GM12892 (cell line): ENCODE results near the gene PDRG1. TPM values are rescaled to one million over a fixed set of nuclear protein-coding genes. Genes with fewer than 3 reads are reported as not detected.
A peak's percentile ranks its signal among the peaks of the same experiment; 100 is the strongest.

Experiments used
- DNase-seq: peaks from one replicate; pipeline ENCODE4 v3.0.0; 2011; ENCODE audit not compliant: insufficient read length
- FAIRE-seq: peaks from 2 replicates; lab custom pipeline; 2011; peaks lifted over from hg19 to GRCh38; lab: Jason Lieb, UNC
- POLR2A ChIP-seq: IDR thresholded peaks from 2 replicates; pipeline ENCODE4 v1.6.1; 2011; ENCODE audit warnings: low read depth, low read length, control low read depth
- POLR2AphosphoS5 ChIP-seq: IDR thresholded peaks from 2 replicates; pipeline ENCODE4 v1.6.1; 2011; ENCODE audit warnings: low read depth, low read length, control low read depth
- TAF1 ChIP-seq: IDR thresholded peaks from 2 replicates; pipeline ENCODE4 v1.6.1; 2011; ENCODE audit warnings: low read depth, mild to moderate bottlenecking, control low read depth, low read length, borderline replicate concordance
- polyA plus RNA-seq: library from polyadenylated mRNA; unstranded; fragments of >200 nt; gene quantifications from one replicate; pipeline ENCODE4 v1.2.1, GENCODE V29; 2012; ENCODE audit warnings: missing spikeins, inconsistent platforms; ENCODE audit not compliant: missing spikeins

Gene PDRG1
- 19.5 TPM for polyA plus RNA-seq

- FAIRE-seq, result peak; percentile 88
- TF ChIP-seq POLR2AphosphoS5 (peak; percentile 95), POLR2A (peak; percentile 94), TAF1 (peak; percentile 67; the same call in 1 of the 2 replicates)
- DNase-seq, result peak; percentile 84
Observed at GRCh38 chr20:31951530-31952453, at the start of gene PDRG1. PDRG1 (minus strand) TSS chr20:31952046; CDS start chr20:31951961, 85 bp downstream.

- DNase-seq (no peak), FAIRE-seq (no peak)
- no peak for TF ChIP-seq POLR2AphosphoS5
- TF ChIP-seq POLR2A, result no peak
- no peak for TF ChIP-seq TAF1
Observed at GRCh38 chr20:31998246-31998645, 46.4 kb upstream of the PDRG1 start.

DNA sequence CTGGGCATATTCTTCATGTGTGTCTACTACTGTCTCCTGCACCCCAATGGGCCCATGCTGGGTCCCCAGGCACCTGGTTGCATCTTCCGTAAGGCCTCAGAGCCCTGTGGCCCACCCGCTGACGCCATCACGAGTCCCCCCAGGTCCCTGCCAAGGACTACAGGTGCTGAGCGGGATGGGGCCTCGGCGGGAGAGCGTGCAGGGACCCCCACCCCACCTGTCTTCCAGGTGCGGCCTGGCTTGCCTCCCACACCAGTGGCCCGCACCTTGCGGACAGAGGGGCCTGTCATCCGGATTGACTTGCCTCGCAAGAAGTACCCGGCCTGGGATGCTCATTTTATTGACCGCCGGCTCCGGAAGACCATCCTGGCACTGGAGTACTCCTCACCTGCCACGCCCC, 45.1 kb upstream of the PDRG1 start:
- FAIRE-seq (no peak), DNase-seq (no peak)
- no peak for TF ChIP-seq TAF1
- TF ChIP-seq POLR2AphosphoS5, result no peak
- no peak for TF ChIP-seq POLR2A

DNA sequence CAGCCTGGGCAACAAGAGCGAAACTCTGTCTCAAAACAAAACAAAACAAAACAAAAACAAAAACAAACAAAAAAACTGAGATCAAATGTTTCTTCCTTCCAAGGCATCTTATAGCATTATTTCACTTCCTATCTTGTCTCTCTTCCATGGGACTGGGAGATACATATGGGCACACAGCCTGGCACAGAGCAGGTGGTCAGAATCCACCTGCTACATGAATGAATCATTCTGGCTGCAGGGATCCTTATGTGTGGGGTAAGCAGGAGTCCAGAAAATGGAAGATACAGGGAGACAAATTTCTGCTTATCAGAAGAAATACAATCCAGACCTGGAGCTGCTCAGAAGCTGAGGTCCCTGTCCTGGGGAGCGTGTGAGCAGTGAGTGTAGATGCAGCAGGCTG, 40.2 kb upstream of the PDRG1 start:
- FAIRE-seq, result no peak
- no peak for TF ChIP-seq POLR2AphosphoS5
- TF ChIP-seq POLR2A, result no peak
- TF ChIP-seq TAF1, result no peak
- no peak for DNase-seq

DNA sequence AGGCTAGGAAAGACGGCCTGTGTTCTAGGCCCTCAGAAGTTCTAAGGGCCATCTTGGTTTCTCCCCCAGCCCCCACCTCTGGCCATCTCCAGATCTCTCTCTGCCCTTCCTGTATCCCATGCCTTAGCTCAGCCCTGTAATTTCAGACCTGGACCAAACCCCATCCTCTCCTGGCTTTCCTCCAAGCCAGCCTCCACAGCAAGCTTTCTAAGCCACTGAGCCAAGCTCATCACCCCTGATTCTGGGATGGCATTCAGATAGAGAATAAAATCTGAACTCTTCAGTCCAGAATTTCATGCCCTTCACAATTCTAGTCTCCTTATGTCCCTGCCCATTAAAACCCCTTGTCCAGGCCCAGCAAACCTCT, 39.5 kb upstream of the PDRG1 start:
- TF ChIP-seq POLR2AphosphoS5 (no peak), POLR2A (no peak), TAF1 (no peak)
- FAIRE-seq, result no peak
- DNase-seq, result no peak

GRCh38 chr20:31990641-31991338, 38.9 kb upstream of the PDRG1 start:
- TF ChIP-seq POLR2A (no peak), POLR2AphosphoS5 (no peak), TAF1 (no peak)
- FAIRE-seq, result no peak
- no peak for DNase-seq

GRCh38 chr20:31989030-31989645, 37.3 kb upstream of the PDRG1 start:
- TF ChIP-seq TAF1, result no peak
- TF ChIP-seq POLR2A, result no peak
- TF ChIP-seq POLR2AphosphoS5, result no peak
- FAIRE-seq, result no peak
- no peak for DNase-seq

DNA sequence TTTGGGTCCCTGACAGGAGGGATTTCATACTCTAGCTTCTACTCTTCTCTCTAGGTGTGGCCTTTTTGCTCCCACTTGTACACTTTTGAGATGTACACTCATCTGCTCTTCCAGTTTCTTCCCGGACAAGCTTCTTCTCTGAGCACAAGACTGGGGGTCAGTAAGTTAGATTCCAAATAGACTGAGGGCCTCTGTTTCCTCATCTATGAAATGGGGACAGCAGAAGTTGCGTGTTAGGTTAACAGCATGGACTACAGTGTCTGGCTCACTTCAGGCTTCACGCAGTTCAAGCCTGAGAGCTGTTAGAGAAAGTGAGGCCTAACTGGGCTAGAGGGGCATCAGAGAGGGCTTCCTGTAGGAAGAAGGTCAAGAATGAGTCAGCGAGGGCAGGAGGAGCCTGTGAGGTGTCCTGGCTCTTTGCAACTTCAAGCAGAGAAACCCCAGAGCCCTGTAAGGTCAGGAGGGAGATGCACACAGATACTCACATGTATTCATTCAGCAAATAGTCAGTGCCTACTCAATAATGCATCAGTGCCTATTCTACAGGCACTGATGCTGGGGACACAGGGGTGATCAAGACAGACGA, 36.7 kb upstream of the PDRG1 start:
- DNase-seq, result no peak

DNA sequence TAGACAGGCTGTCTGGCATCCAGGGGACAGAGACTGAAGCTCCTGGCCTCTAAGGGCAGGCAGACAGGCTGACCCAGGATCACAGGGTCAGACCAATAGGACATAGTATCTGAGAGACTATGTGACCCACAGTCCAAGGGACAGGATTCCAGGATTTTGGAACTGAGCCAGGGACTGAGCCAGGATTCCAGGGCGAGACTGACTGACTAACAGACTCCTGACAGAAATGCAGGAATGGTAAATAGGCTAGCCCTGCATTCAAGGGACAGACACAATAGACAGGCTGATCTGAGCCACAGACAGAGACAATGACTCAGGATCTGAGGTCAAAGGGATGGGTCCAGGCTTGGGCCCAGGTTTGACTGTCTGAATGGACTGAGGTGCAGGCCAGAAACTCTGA, 35.9 kb upstream of the PDRG1 start:
- TF ChIP-seq POLR2AphosphoS5, result no peak
- no peak for TF ChIP-seq TAF1
- TF ChIP-seq POLR2A, result no peak
- no peak for FAIRE-seq
- no peak for DNase-seq

More for the DNA sequence above, 36.7 kb upstream of the PDRG1 start:
- no peak for FAIRE-seq
- TF ChIP-seq POLR2AphosphoS5 (no peak), TAF1 (no peak), POLR2A (no peak)

DNA sequence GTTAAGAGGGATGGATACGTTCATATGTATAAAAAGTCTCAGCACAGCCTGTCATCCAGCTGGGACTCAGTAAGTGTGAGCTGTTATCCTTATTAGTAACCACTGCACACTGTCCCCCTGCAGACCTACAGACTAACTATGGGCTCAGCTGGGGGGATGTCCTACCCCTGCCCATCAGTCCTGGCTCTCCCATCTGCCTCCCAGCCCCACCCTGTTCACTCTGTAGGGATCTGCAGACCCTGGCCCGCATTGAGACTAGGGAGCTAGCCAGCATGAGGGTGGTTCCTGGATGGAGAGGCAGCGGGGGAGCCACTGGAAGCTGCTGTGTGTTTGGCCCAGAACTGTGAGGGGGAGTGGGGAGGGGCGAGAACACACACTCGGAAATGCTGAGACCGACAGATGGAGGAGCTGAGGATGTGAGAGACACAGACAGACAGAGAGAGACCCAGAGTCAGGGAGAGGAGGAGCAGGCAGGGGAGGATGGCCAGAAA, 33.2 kb upstream of the PDRG1 start:
- DNase-seq, result no peak
- TF ChIP-seq POLR2AphosphoS5 (no peak), TAF1 (no peak)
- FAIRE-seq, result no peak

GRCh38 chr20:31981784-31982183, 29.9 kb upstream of the PDRG1 start:
- FAIRE-seq (no peak), DNase-seq (no peak)
- TF ChIP-seq POLR2AphosphoS5 (no peak), TAF1 (no peak), POLR2A (no peak)
